ENCODE measurements around the gene PRRC2B. TPM values are rescaled to one million over a fixed set of nuclear protein-coding genes. Genes with fewer than 3 reads are reported as not detected.
"Not testable (repeated sequence)": the region's sequence is repeated elsewhere in the genome, so short reads cannot be mapped to it uniquely, and the experiment has no call there.

Gene PRRC2B
- total RNA-seq, 1 donor from 2014 or later: 128 TPM

- no peak for DNase-seq
- intact Hi-C loops (cut with micrococcal nuclease): loop anchor here (10.0 kb wide), 1 partner anchor 48 kb away; the partner anchor contains the start of gene PRRC2B
- H3K27ac Mint-ChIP-seq: no peak overlapping the region
- H3K4me1 Mint-ChIP-seq: peaks cover 14% of the 10 kb centered on the region
- no peaks in the 10 kb centered on the region for H3K9me3 Mint-ChIP-seq
- H3K27me3 Mint-ChIP-seq: no peaks in the 10 kb centered on the region
- H3K4me3 Mint-ChIP-seq: no peak overlapping the region
- H3K36me3 Mint-ChIP-seq (ENCODE audit: low read depth): peaks cover 73% of the 10 kb centered on the region
Observed at GRCh38 chr9:131442351-131442750, 48.5 kb downstream of the PRRC2B start.

DNA sequence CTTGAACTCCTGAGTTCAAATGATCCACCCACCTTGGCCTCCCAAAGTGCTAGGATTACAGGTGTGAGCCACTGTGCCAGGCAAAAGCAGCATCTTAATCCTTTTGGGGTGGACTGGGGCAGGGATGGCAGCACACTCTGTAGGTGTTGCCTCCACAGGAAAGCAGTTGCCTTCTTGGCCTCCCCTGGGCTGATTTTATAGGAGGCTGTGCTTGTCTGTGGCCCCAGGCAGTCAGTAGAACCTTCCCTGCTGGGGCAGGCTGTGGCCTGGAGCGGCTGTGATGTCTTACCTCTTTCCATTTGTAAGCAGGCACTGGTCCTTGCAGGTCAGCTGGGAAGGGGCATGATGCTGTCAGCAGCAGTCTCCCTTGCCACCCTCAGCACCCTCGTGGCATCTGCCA, 49.8 kb downstream of the PRRC2B start:
- intact Hi-C loops (cut with micrococcal nuclease): loop anchor here (10.0 kb wide), 1 partner anchor 49 kb away; the partner anchor contains the start of gene PRRC2B
- no peak for DNase-seq
- Mint-ChIP-seq H3K9me3 (no peaks in the 10 kb centered on the region), H3K27me3 (no peaks in the 10 kb centered on the region), H3K27ac (no peak overlapping the region), H3K4me1 (peaks cover 15% of the 10 kb centered on the region), H3K36me3 (ENCODE audit: low read depth) (peaks cover 73% of the 10 kb centered on the region), H3K4me3 (no peak overlapping the region)

- peaks cover 14% of the 10 kb centered on the region for H3K4me1 Mint-ChIP-seq
- no peak for DNase-seq
- H3K9me3 Mint-ChIP-seq: no peaks in the 10 kb centered on the region
- H3K36me3 Mint-ChIP-seq (ENCODE audit: low read depth): peaks cover 73% of the 10 kb centered on the region
- no peak overlapping the region for H3K4me3 Mint-ChIP-seq
- no peaks in the 10 kb centered on the region for H3K27me3 Mint-ChIP-seq
- H3K27ac Mint-ChIP-seq: no peak overlapping the region
- intact Hi-C loops (cut with micrococcal nuclease): loop anchor here (5.0 to 10.0 kb wide), 2 partner anchors 34 to 51 kb away; partner anchors contain the start of gene PRRC2B
Observed at GRCh38 chr9:131446276-131446675, 52.4 kb downstream of the PRRC2B start.

GRCh38 chr9:131447148-131447547, 53.3 kb downstream of the PRRC2B start:
- H3K27ac Mint-ChIP-seq: peak overlapping the region; percentile 31
- no peaks in the 10 kb centered on the region for H3K27me3 Mint-ChIP-seq
- peaks cover 75% of the 10 kb centered on the region for H3K36me3 Mint-ChIP-seq (ENCODE audit: low read depth)
- H3K4me3 Mint-ChIP-seq: no peak overlapping the region
- H3K9me3 Mint-ChIP-seq: no peaks in the 10 kb centered on the region
- peaks cover 18% of the 10 kb centered on the region for H3K4me1 Mint-ChIP-seq
- DNase-seq: no peak
- intact Hi-C loops (cut with micrococcal nuclease): loop anchor here (5.0 to 10.0 kb wide), 2 partner anchors 35 to 52 kb away; partner anchors contain the start of gene PRRC2B

GRCh38 chr9:131447600-131447999, 53.7 kb downstream of the PRRC2B start:
- H3K36me3 Mint-ChIP-seq (ENCODE audit: low read depth): peaks cover 76% of the 10 kb centered on the region
- no peak overlapping the region for H3K4me3 Mint-ChIP-seq
- H3K9me3 Mint-ChIP-seq: no peaks in the 10 kb centered on the region
- no peak for DNase-seq
- peaks cover 18% of the 10 kb centered on the region for H3K4me1 Mint-ChIP-seq
- no peaks in the 10 kb centered on the region for H3K27me3 Mint-ChIP-seq
- no peak overlapping the region for H3K27ac Mint-ChIP-seq
- intact Hi-C loops (cut with micrococcal nuclease): loop anchor here (5.0 to 10.0 kb wide), 2 partner anchors 35 to 53 kb away; partner anchors contain the start of gene PRRC2B

DNA sequence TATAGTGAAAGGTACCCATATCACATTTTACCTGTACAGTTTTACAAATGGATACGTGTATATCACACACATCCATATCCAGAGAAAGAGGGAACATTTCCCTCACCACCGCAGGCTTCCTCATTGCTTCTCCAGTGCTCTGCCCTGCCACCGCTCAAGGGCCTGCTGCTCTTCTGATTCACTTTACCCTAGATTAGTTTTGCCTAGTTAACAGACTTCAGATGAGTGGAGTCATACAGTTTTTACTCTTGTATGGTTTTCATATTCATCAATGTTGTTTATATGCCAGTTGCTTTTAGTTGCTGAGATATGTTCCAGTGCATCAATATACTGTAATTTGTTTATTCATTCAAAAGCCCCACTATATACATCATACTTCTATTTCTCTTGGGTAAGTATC, 54.9 kb downstream of the PRRC2B start:
- no peak overlapping the region for H3K4me3 Mint-ChIP-seq
- DNase-seq: no peak
- no peaks in the 10 kb centered on the region for H3K9me3 Mint-ChIP-seq
- peak overlapping the region; percentile 82 for H3K27ac Mint-ChIP-seq
- no peaks in the 10 kb centered on the region for H3K27me3 Mint-ChIP-seq
- peaks cover 23% of the 10 kb centered on the region for H3K4me1 Mint-ChIP-seq
- intact Hi-C loops (cut with micrococcal nuclease): loop anchor here (5.0 to 10.0 kb wide), 2 partner anchors 37 to 54 kb away; partner anchors contain the start of gene PRRC2B
- peaks cover 80% of the 10 kb centered on the region for H3K36me3 Mint-ChIP-seq (ENCODE audit: low read depth)

GRCh38 chr9:131449276-131449675, 55.4 kb downstream of the PRRC2B start:
- DNase-seq: no peak
- intact Hi-C loops (cut with micrococcal nuclease): loop anchor here (5.0 to 10.0 kb wide), 2 partner anchors 37 to 54 kb away; partner anchors contain the start of gene PRRC2B
- Mint-ChIP-seq H3K4me3 (no peak overlapping the region), H3K36me3 (ENCODE audit: low read depth) (peaks cover 81% of the 10 kb centered on the region), H3K4me1 (peaks cover 23% of the 10 kb centered on the region), H3K27ac (peak overlapping the region; percentile 82), H3K27me3 (no peaks in the 10 kb centered on the region), H3K9me3 (no peaks in the 10 kb centered on the region)

DNA sequence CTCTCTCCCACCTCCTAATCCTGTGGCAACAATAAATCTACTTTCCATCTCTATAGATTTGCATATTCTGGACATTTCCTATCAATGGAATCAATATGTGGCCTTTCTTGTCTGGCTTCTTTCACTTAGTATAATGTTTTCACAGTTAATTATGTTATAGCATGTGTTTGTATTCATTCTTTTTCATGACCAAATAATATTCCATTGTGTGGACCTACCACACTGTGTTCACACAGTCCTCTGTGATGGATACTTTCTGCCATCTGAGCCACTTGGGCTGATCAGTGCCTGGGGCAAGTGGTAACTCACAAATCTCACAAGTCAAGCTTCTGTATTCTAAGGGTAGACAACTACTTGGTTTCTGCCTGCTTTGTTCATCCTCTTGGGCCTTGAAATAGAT, 60.1 kb downstream of the PRRC2B start:
- Mint-ChIP-seq H3K27ac (peak overlapping the region; percentile 37), H3K36me3 (ENCODE audit: low read depth) (peaks cover 70% of the 10 kb centered on the region), H3K9me3 (no peaks in the 10 kb centered on the region), H3K4me1 (peaks cover 21% of the 10 kb centered on the region), H3K4me3 (no peak overlapping the region), H3K27me3 (no peaks in the 10 kb centered on the region)
- intact Hi-C loops (cut with micrococcal nuclease): no loop called here
- no peak for DNase-seq

GRCh38 chr9:131455655-131456054, 61.8 kb downstream of the PRRC2B start:
- intact Hi-C loops (cut with micrococcal nuclease); H3K27me3 Mint-ChIP-seq; DNase-seq; H3K4me3 Mint-ChIP-seq; H3K27ac Mint-ChIP-seq; H3K9me3 Mint-ChIP-seq: not testable (repeated sequence)
- Mint-ChIP-seq H3K36me3 (ENCODE audit: low read depth) (peaks cover 69% of the 10 kb centered on the region), H3K4me1 (peaks cover 16% of the 10 kb centered on the region)

GRCh38 chr9:131457746-131458145, 63.9 kb downstream of the PRRC2B start:
- Mint-ChIP-seq H3K4me1 (peaks cover 7% of the 10 kb centered on the region), H3K27me3 (no peaks in the 10 kb centered on the region), H3K4me3 (no peak overlapping the region), H3K9me3 (no peaks in the 10 kb centered on the region), H3K36me3 (ENCODE audit: low read depth) (peaks cover 66% of the 10 kb centered on the region), H3K27ac (peak overlapping the region; percentile 50)
- intact Hi-C loops (cut with micrococcal nuclease): no loop called here
- no peak for DNase-seq

- Mint-ChIP-seq H3K4me1 (peaks cover 4% of the 10 kb centered on the region), H3K4me3 (no peak overlapping the region), H3K36me3 (ENCODE audit: low read depth) (peaks cover 68% of the 10 kb centered on the region), H3K27ac (no peak overlapping the region), H3K9me3 (no peaks in the 10 kb centered on the region), H3K27me3 (no peaks in the 10 kb centered on the region)
- intact Hi-C loops (cut with micrococcal nuclease): no loop called here
- no peak for DNase-seq
Observed at GRCh38 chr9:131459056-131459455, 65.2 kb downstream of the PRRC2B start.

DNA sequence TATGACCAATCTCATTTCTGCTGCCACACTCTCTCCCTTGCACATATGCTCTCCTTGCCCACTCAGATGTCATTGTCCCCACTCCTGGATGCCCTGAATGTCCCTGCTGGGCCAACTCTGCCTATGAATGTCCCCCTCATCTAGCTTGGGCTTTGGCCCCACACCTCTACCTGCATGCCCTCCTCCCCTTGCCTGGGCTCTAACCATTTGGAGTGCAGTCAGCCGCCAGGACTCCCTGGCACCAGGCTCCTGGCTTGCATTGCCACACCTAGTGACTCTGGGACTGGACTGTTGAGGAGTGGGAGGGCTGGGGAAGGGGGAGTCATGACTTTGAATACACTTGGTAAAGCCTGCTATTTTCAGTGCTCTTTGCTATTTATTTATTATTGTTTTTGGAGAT, 67.3 kb downstream of the PRRC2B start:
- no peak overlapping the region for H3K4me3 Mint-ChIP-seq
- intact Hi-C loops (cut with micrococcal nuclease): no loop called here
- no peak for DNase-seq
- H3K9me3 Mint-ChIP-seq: no peaks in the 10 kb centered on the region
- H3K27me3 Mint-ChIP-seq: no peaks in the 10 kb centered on the region
- H3K36me3 Mint-ChIP-seq (ENCODE audit: low read depth): peaks cover 71% of the 10 kb centered on the region
- no peak overlapping the region for H3K27ac Mint-ChIP-seq
- H3K4me1 Mint-ChIP-seq: peaks cover 4% of the 10 kb centered on the region

DNA sequence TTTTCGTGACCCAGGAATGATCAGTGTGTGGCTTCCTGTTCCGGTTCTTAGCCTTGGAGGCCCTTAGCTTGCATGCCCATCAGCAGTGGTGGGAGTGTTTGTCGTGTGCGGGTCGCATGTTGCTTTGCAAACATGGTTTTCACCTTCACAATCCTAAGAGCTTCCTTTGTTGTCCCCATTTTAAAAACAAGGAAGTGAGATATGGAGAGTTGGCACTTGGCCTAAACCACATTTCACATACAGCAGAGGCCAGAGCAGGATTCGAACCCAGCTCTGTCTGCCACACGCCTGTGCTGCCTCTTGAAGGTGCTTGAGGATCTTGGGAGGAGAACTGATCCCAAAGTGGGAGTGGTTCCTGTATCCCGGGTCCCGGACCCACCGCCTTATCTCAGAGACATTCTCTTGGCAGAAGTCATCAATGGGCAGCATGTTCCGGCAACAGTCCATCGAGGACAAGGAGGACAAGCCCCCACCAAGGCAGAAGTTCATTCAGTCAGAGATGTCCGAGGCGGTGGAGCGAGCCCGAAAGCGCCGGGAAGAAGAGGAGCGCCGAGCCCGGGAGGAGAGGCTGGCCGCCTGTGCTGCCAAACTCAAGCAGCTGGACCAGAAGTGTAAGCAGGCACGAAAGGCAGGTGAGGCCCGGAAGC, 70.6 kb downstream of the PRRC2B start:
- H3K36me3 Mint-ChIP-seq (ENCODE audit: low read depth): peaks cover 69% of the 10 kb centered on the region
- no peaks in the 10 kb centered on the region for H3K27me3 Mint-ChIP-seq
- no peak for DNase-seq
- no peaks in the 10 kb centered on the region for H3K9me3 Mint-ChIP-seq
- H3K4me3 Mint-ChIP-seq: no peak overlapping the region
- H3K4me1 Mint-ChIP-seq: no peaks in the 10 kb centered on the region
- peak overlapping the region; percentile 48 for H3K27ac Mint-ChIP-seq
- intact Hi-C loops (cut with micrococcal nuclease): no loop called here

DNA sequence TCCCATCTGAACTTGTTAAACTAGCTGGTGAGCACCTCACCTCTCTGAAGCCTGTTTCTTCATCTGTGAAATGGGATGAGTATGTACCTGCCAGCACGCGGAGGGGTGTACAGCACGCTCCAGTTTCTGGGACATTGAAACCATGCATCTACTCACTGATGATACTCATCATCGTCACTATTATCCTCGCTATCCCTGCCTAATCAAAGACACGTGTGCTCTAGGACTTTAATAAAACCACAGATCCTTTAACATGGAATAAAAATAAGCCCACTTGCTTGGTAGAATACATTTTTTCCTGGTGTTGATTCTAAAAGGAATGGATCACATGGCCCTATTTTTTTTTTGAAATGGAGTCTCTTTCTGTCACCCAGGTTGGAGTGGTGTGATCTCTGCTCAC, 71.5 kb downstream of the PRRC2B start:
- H3K27ac Mint-ChIP-seq: no peak overlapping the region
- H3K36me3 Mint-ChIP-seq (ENCODE audit: low read depth): peaks cover 69% of the 10 kb centered on the region
- no peaks in the 10 kb centered on the region for H3K4me1 Mint-ChIP-seq
- no peak for DNase-seq
- H3K27me3 Mint-ChIP-seq: no peaks in the 10 kb centered on the region
- intact Hi-C loops (cut with micrococcal nuclease): no loop called here
- H3K4me3 Mint-ChIP-seq: no peak overlapping the region
- no peaks in the 10 kb centered on the region for H3K9me3 Mint-ChIP-seq

All from activated CD4-positive, alpha-beta T cell treated with anti-CD3 and anti-CD28 coated beads, Interleukin-2, amount 10 ng/mL, durations not matched to agents 24 days and 14 days (primary cell).